C1 segment of cervical spinal cord (tissue), 14 donors: Measurements from ENCODE around the gene MBD5.
"Not testable (repeated sequence)": the region's sequence is repeated elsewhere in the genome, so short reads cannot be mapped to it uniquely, and the experiment has no call there.

Experiments
- DNase-seq, 14 donors: peaks; one replicate each; lab custom pipeline; 2025; lab: John Stamatoyannopoulos, UW

Gene MBD5

DNA sequence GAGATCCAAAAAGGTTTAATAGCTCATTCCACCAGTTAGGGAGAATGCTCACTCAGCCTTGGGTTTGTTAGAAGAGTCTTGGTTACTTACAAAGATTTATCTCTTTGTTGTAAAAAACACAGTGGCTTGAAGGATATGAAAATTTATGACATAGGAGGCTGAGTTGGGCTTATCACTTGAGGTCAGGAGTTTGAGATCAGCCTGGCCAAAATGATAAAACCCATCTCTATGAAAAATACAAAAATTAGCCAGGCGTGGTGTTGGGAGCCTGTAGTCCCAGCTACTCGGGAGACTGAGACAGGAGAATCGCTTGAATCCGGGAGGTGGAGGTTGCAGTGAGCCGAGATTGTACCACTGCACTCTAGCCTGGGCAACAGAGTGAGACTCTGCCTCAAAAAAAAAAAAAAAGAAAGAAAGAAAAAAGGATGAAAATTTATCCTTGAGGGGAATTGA is 522.2 kb downstream of the MBD5 start:
- not testable (repeated sequence) for DNase-seq

GRCh38 chr2:148545390-148546256 is 524.7 kb downstream of the MBD5 start:
- DNase-seq = no peak

DNA sequence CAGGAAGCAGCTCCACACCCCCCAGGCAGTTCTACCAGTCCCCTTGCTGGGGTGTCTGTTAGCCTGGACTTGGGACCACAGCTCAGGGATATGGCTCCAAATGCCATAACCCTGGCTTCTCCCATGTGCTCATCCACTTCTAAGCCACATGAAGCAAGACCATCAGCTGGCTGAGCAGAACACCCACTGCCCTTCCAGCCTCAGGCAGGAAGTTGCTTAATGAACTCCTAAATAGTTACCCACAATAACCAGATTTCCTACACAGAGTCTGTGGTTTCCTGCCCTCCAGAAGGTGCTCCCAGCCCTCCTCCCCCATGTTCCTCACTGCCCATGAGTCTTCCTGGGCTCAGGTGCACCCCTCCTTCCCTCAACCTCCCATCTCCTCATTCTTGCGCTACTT is 525.4 kb downstream of the MBD5 start:
- no peak for DNase-seq

GRCh38 chr2:148548716-148549400 is 528.0 kb downstream of the MBD5 start:
- DNase-seq = peak in 1 of 14 donors; percentile 70

DNA sequence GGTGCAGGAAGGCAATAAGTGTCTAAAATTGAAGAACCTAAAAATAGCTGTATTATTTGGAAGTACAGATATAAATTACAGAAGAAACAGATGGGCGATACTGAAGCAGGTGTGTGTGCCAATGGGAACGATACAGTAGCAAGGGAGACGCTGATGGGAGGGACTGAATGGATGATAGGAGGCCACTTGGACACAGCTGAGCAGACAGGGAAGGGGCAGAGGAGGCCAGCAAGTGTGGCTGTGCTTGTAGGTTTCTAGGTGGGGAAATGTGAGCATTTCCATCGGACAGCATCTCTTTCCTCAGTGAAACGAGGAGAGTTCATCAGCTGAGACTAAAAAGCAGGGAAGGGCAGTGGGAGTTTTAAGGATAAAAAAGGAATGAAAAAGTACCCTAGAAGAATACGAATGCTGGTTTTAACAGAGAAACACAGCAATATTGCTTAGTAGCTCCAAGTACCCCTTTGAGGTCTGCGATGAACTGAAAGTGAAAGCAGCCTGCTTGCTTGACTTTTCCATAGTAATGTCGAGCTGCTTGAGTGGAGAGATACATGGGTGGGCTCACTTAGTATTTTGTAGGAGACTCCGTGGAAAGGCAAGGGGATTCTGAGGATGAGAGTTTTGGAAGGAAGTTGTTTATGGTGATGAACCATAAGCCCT is 531.9 kb downstream of the MBD5 start:
- peak in 1 of 14 donors; percentile 15 for DNase-seq

DNA sequence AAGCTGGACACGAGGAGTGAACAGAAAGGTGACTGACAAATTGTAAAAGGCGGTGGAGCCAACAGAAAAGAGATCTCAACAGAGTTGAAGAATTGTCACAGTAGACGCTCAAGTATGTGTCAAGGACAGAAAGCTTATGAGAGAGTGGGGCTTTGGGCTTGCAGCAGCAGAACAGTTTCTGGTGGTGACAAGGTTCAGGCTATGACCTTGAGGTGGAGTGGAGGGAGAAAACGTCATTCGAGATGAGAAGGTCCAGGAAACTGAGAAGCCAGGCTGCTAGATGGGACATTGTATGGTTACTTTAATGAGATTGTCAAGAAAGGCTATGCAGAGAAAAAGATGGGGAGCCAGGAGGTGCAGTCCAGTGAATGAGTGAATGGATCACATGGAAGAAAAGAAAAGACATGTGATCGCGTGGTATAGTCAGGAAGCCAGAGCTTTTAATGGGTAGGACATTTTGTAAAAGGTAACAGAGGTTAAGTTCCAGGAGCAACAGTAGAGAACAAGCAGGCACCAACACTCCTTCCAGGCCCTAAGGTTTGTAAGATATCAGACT is 532.5 kb downstream of the MBD5 start:
- DNase-seq = no peak

DNA sequence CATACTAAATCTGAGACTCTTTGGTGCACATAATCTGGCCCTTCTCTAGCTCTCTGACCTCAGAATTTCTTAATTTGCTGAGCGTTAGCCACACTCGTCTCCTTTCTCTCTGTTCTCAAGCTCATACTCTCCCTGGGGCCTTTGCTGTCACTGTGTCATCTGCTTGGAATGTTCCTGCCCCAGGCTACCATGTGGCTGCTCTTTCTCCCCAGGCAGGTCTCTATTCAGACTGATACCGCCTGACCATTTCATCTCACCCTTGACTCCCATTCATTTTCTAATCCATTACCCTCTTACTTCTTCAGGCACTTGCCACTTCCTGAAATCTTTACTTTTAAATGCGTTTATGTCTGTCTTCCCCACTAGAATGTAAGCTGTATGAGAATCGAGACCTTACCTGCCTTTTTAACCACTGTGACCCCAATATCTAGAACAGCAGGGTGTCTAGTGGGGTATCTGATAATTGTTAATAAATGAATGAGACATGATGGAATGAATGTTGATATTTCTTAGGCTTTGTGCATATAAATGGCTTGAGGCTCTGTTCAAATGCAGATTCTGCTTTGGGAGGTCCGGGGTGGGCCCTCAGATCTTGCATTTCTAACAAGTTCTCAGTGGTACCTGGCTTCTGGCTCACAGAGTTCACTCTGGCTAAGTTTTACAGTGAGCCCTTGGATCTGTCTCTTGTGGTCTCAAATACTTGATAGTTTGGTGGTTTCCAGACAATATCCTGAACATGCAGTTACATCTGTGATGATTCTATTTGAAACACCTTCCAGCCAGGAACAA is 533.8 kb downstream of the MBD5 start:
- no peak for DNase-seq

GRCh38 chr2:148555622-148556294 is 534.9 kb downstream of the MBD5 start:
- no peak for DNase-seq

- no peak for DNase-seq
These were observed 537.0 kb downstream of the MBD5 start for GRCh38 chr2:148557844-148558436.

DNA sequence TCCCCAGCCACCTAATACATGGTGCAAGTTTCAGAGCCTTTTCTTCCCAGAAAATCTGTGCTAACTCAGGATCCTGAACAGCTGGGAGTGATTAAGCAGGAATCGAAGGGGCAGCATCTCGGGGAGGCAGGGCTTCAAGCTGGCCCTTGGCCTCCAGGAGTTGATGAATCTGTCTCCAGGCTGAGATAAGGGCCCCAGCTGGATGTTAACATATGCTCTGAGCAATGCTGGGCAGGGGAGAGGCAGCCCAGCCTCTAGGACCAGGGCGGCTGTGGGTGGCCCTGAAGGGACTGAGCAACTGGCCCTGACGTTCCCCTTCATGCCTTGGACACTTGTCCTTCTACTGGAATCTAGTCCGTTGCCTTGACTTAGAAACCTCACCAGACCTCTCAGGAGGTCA is 539.6 kb downstream of the MBD5 start:
- no peak for DNase-seq

DNA sequence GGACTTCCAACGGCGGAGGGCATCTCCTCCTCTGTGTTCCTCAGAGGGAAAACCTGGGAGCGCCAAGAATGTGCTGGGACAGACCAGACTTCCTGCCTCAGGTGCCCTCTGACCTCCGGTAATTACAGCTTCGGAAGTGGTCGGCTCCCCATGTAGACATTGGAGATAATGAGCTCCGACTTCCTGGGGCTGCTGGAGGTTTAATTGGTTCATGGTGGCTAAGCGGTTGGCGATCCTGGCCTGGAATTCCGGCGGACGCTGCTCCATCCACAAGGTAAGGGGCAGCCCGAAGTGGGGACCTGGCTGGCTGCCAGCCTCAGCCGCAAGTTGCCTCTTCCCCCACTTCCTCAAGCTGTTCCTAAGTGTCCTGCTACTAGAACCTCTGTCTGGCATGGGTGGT is 540.5 kb downstream of the MBD5 start:
- DNase-seq = no peak

DNA sequence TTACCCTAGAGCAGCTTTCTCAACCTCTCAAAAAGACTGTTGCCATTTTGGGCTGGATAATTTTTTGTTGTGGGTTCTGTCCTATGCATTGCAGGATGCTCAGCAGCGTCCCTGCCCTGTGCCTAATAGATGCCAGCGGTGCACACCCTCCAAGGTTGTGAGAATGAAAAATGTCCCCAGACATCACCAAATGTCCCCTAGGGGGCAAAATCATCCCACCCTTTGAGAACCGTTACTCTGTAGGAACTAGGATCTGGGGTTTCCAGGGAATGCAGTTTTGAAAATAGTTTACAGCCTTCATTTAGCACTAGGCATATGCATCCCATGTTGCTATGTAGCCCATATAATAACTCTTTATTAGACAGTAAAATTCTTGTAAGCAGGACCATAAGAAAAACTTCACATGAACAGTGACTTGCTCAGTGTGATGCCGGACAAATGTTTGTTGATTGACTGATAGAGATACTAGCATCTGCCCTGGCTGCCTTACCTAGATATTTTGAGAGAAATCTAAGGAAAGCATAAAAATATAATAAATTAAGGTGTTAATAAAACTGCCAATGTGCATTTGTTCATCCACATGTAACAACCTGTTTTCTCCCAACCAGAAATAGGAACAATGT is 544.5 kb downstream of the MBD5 start:
- no peak for DNase-seq
